Activated CD8-positive, alpha-beta T cell treated with anti-CD3 and anti-CD28 coated beads for 36 hours (primary cell): ENCODE measurements around the gene CHMP2B. TPM values are rescaled to one million over a fixed set of nuclear protein-coding genes. Genes with fewer than 3 reads are reported as not detected.

Source experiments
- ATAC-seq: fragments of 200-7000 bp; cut with Tn5 transposase; one replicate; pipeline ENCODE4 v1.10.0; 2021; ENCODE audit warnings: mild to moderate bottlenecking, moderate library complexity
- CTCF ChIA-PET: fragments of 350-600 bp; sonication (Branson Sonifier 250); formaldehyde crosslinking; loops from one replicate; lab custom pipeline; 2021; ENCODE audit warnings: antibody characterized with exemption; lab: Charles Lee
- POLR2A ChIA-PET: fragments of 350-600 bp; sonication (Branson Sonifier 250); formaldehyde crosslinking; loops from one replicate; lab custom pipeline; 2021; ENCODE audit warnings: antibody characterized with exemption; lab: Charles Lee
- DNase-seq: peaks from one replicate; pipeline ENCODE4 v3.0.0-alpha.2; 2020
- H3K27ac Mint-ChIP-seq: one replicate; pipeline ENCODE4 v1.8.0; 2021; ENCODE audit warnings: mild to moderate bottlenecking, mixed read lengths
- H3K27me3 Mint-ChIP-seq: one replicate; pipeline ENCODE4 v1.8.0; 2021; ENCODE audit warnings: mixed read lengths
- H3K36me3 Mint-ChIP-seq: one replicate; pipeline ENCODE4 v1.8.0; 2021; ENCODE audit warnings: low read depth, mixed read lengths
- H3K4me1 Mint-ChIP-seq: one replicate; pipeline ENCODE4 v1.8.0; 2021; ENCODE audit warnings: low read depth, mixed read lengths
- H3K4me3 Mint-ChIP-seq: one replicate; pipeline ENCODE4 v1.8.0; 2021; ENCODE audit warnings: mild to moderate bottlenecking, moderate library complexity, mixed read lengths
- H3K9me3 Mint-ChIP-seq: one replicate; pipeline ENCODE4 v1.8.0; 2021; ENCODE audit warnings: mixed read lengths
- CTCF ChIP-seq: fragments of 200-600 bp; IDR thresholded peaks from one replicate; pipeline ENCODE4 v1.8.0; 2022; ENCODE audit warnings: antibody characterized with exemption, mild to moderate bottlenecking
- intact Hi-C: fragments of 100-400 bp; cut with micrococcal nuclease; formaldehyde crosslinking; loops from one replicate; pipeline ENCODE4 v1.10.0; 2022
- total RNA-seq, 2 experiments: library from RNA; stranded (reverse); gene quantifications; one replicate each; pipeline ENCODE4 v1.2.3, GENCODE V29; 2021

Gene CHMP2B
- total RNA-seq, 2 experiments from 2014 or later, result 22.7 to 26.2 TPM

- H3K4me1 Mint-ChIP-seq, result no peaks in the 10 kb centered on the region
Observed at GRCh38 chr3:87186608-87187159, 40.4 kb upstream of the CHMP2B start.

GRCh38 chr3:87191175-87191574 is 35.9 kb upstream of the CHMP2B start:
- intact Hi-C loops, result no loop called here
- no peak for ATAC-seq
- no peak overlapping the region for H3K4me3 Mint-ChIP-seq
- no peaks in the 10 kb centered on the region for H3K36me3 Mint-ChIP-seq
- ChIA-PET POLR2A (no interaction called here), CTCF (no interaction called here)
- no peak for TF ChIP-seq CTCF
- H3K4me1 Mint-ChIP-seq, result no peaks in the 10 kb centered on the region
- peaks cover 8% of the 10 kb centered on the region for H3K27me3 Mint-ChIP-seq
- H3K27ac Mint-ChIP-seq, result no peak overlapping the region
- H3K9me3 Mint-ChIP-seq, result peaks cover 5% of the 10 kb centered on the region
- no peak for DNase-seq

More at GRCh38 chr3:87186608-87187159, 40.4 kb upstream of the CHMP2B start:
- intact Hi-C loops, result no loop called here
- Mint-ChIP-seq H3K36me3 (no peaks in the 10 kb centered on the region), H3K9me3 (no peaks in the 10 kb centered on the region), H3K27ac (no peak overlapping the region), H3K27me3 (peaks cover 10% of the 10 kb centered on the region), H3K4me3 (no peak overlapping the region)
- CTCF ChIA-PET, result interaction anchor here (1.4 kb wide), 1 partner anchor 19 kb away, joined by 6 read pairs; no protein-coding TSS in a partner anchor
- POLR2A ChIA-PET, result no interaction called here
- no peak for TF ChIP-seq CTCF
- no peak for ATAC-seq
- DNase-seq, result no peak

- ATAC-seq (no peak), DNase-seq (no peak)
- TF ChIP-seq CTCF, result no peak
- Mint-ChIP-seq H3K4me1 (no peaks in the 10 kb centered on the region), H3K36me3 (no peaks in the 10 kb centered on the region), H3K27me3 (peaks cover 8% of the 10 kb centered on the region), H3K4me3 (no peak overlapping the region), H3K9me3 (peaks cover 5% of the 10 kb centered on the region), H3K27ac (no peak overlapping the region)
- intact Hi-C loops, result no loop called here
- ChIA-PET CTCF (interaction anchor here (1.2 kb wide), 1 partner anchor 69 kb away, joined by 3 read pairs; no protein-coding TSS in a partner anchor), POLR2A (no interaction called here)
Observed at GRCh38 chr3:87191641-87192040, 35.5 kb upstream of the CHMP2B start.

- ATAC-seq (no peak), DNase-seq (no peak)
- ChIA-PET CTCF (interaction anchor here (1.0 to 1.1 kb wide), 2 partner anchors 21 to 29 kb away, joined by 3 read pairs; no protein-coding TSS in a partner anchor), POLR2A (no interaction called here)
- no peak for TF ChIP-seq CTCF
- no peaks in the 10 kb centered on the region for H3K4me1 Mint-ChIP-seq
- H3K36me3 Mint-ChIP-seq, result no peaks in the 10 kb centered on the region
- no peaks in the 10 kb centered on the region for H3K27me3 Mint-ChIP-seq
- intact Hi-C loops, result no loop called here
- H3K27ac Mint-ChIP-seq, result no peak overlapping the region
- peaks cover 5% of the 10 kb centered on the region for H3K9me3 Mint-ChIP-seq
- no peak overlapping the region for H3K4me3 Mint-ChIP-seq
Observed at GRCh38 chr3:87196879-87197278, 30.2 kb upstream of the CHMP2B start.

GRCh38 chr3:87197531-87197930 is 29.6 kb upstream of the CHMP2B start:
- ATAC-seq (no peak), DNase-seq (no peak)
- Mint-ChIP-seq H3K4me1 (no peaks in the 10 kb centered on the region), H3K27me3 (no peaks in the 10 kb centered on the region), H3K4me3 (no peak overlapping the region), H3K27ac (no peak overlapping the region), H3K36me3 (no peaks in the 10 kb centered on the region), H3K9me3 (peaks cover 5% of the 10 kb centered on the region)
- no peak for TF ChIP-seq CTCF
- POLR2A ChIA-PET, result no interaction called here
- intact Hi-C loops, result no loop called here
- CTCF ChIA-PET, result interaction anchor here (1.0 to 1.1 kb wide), 2 partner anchors 22 to 30 kb away, joined by 3 read pairs; no protein-coding TSS in a partner anchor
